Erythroblast (primary cell): ENCODE results near the gene SLC43A2.

Experiments used
- DNase-seq, 2 experiments: peaks; one replicate each; lab custom pipeline; 2025; lab: John Stamatoyannopoulos, UW
- GATA1 ChIP-seq: IDR thresholded peaks from 2 replicates; pipeline ENCODE4 v1.6.1; 2011; ENCODE audit warnings: low read depth, mild to moderate bottlenecking, control low read depth, low read length, moderate library complexity
- POLR2A ChIP-seq: IDR thresholded peaks from 2 replicates; pipeline ENCODE4 v1.6.1; 2011; ENCODE audit warnings: mild to moderate bottlenecking, low read length

The SLC43A2 gene

DNA sequence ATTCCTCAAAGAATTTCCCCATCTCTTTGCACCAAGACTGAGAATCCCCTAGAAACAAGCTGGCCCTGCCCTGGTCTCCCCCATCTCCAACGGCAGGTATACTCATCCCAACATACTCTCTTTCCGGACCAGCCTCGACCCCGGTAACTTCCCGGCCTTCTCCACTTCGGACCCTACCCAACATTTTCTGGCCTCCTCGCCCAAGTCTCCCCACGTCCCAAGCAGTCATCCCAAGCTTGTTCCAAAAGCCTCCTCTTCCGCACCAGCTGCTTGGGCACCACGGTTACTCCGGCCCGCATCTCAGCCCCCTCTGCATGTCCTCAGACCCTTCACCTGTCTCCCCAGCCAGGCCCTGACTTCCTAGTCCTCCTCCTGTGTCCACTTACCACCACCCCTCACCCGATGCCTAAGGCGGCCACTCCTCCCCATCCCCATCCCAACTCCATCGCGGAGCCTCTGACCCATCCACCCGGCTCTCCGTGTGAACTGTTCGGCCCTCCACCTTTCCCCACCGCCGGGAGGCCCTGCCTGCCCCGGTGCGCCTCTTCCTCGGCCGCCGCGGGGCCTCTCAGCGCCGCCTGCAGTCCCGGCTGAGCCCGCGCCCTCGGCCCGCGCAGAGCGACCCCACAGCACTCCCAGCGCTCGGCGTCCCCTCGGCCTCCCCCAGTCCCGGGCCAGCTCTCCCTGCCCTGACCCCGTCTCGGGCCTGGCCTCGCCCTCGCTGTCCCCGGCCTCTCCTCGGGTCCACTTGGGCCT, 67.0 kb downstream of the SLC43A2 start:
- peak; percentile 60 to 73 for DNase-seq
- TF ChIP-seq GATA1 (no peak), POLR2A (no peak)

DNA sequence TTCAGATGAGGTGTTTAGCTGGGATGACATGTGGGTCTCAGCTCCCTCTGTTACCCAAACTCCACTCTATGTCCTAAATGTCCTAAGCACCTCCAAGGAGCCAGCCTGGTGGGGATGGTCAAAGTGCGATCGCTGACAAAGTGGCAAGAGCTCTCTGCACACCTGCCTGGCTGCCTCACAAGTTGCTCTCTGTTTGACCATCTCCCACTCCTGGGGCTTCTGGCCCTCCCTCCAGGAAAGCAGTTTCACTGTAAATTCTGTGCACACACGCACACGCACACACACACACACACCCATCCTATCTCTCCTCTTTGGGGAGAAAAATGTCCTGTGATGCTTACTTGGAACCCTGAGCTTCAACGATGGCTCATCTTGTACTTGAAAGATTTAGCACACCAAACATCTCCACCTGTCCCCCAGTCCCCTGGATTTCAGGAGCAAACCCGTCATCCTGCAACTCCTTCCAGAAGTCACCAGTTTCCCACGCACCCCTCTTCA, 67.7 kb downstream of the SLC43A2 start:
- no peak for TF ChIP-seq POLR2A
- no peak for TF ChIP-seq GATA1
- DNase-seq, result peak in 1 of 2 experiments; percentile 31

DNA sequence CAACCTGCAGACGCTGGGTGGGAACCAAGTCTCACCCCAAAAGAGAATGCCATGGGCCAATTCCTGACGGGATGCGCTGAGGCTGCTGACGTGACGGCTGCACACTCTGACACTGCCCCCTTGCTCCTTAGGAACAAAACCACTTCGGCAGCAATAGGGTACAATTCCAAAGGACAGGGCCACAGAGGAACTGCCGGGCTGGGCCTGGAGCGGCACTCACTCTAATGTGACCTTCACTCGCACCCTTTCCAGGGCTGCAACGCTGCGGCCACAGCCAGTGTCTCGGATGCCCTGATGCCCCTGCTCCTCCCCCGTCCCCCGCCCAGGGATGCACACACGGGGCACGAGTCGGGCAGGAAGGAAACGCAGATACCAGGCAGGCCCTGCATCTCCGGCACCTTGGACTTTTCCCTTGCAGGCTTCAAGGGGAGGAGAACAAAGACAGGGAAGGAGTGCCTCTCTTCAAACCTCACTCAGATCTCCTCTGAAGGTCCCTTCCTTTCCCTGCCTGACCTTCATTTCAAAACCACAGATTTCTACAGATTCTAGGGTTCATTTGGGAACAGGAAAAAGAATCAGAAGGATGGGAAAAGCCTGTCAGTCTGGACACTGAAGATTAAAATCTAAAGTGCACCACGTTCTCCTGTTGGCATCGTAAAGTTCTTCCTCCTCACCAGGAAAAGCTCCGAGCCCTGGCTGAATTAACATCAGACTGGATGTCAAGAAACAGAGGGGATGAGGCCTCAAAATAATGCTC, 68.4 kb downstream of the SLC43A2 start:
- DNase-seq, result no peak
- no peak for TF ChIP-seq POLR2A
- TF ChIP-seq GATA1, result no peak

DNA sequence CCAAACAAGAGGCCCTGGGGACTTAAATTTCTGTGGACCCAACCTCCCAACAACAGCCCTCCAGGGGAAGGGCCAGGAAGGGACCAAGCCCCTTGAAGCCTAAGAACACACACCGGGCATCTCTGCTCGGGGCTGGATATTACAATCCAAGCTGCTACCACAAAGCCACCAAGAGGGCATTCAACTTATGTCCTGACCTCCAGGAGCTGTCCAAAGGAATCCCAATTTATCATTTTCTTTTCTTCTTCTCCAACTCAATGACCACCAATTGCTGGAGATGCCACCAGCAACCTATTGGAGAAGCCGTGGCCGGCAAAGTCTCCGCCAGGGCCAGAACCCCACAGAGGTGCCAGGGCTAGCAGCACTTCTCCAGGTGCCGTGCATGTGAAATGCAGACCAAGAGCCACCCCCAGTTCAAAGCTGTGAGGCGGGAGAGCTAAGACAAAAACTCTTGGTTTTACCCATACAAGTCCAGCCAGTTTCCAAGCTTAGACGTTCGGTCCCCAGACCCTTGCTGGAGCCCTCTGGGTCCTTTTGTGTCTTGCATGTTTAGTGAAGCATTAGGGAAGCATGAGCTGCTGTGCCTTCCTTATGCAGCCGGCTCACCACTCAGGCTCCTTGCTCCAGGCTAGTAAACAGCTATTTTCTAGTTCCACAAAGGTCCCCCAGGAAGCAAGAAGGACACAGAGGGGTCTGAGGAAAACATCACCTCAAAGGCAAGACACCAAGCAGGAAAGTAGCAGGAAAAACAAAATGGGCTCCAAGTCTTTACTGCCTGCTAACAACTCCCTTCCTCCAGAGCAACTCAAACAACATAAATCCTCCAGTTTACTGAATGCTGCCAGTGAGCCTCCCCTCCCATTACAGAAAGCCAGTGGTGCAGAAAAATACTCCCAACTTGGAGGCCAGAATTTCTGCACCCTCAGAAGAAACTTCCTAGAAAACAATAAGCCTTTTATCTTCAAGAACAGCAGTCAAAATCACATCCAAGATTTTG, 69.3 kb downstream of the SLC43A2 start:
- TF ChIP-seq GATA1 (no peak), POLR2A (no peak)
- DNase-seq, result no peak

DNA sequence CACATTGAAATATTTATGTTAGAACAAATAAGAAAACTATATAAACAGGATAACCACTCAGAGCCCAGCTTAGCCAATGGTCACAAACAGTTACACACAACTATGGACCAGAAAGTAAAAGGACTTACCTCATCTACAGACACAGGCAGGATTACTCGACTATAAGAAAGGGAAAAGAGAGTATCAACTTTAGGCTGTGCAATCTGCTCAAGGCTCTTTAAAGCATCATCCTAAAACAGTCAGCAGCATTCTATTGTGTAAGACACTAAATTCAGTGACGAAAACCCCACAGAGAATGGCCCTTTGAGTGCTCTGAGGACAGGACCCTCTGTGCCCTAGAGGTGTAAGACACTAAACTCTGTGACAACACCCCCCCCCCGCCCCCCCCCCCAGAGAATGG, 70.2 kb downstream of the SLC43A2 start:
- no peak for TF ChIP-seq POLR2A
- no peak for TF ChIP-seq GATA1
- DNase-seq, result no peak

DNA sequence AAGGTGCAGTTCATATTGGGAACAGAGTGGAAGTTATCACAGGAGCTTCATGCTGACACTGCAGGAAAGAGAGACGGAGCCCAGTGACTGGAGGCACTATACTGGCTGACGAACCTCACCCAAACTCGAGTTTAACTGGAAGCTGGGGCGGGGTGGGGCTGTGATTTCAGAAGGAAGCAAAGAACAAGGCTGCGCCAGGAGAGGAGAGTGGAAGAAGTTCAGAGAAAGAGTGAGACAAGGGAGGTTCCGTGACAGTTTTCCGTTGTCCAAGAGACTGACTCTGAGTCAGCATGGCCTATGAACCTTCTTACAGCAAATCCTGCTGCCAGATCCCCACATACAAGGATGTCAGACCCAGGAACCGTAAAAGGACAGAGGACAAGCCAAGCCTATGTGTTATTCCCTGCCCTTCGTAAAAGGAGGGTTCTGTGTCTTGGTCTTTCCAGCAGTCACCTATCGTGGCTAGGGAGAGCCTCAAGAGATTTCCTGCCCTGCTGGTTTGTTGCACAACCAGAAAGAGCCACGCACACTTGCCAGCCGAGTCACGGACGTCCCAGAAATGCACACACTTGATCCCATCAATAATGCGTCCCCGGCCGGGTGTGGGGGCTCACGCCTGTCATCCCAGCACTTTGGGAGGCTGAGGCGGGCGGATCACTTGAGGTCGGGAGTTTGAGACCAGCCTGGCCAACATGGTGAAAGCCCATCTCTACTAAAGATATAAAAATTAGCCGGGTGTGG, 71.1 kb downstream of the SLC43A2 start:
- TF ChIP-seq POLR2A (no peak), GATA1 (no peak)

DNA sequence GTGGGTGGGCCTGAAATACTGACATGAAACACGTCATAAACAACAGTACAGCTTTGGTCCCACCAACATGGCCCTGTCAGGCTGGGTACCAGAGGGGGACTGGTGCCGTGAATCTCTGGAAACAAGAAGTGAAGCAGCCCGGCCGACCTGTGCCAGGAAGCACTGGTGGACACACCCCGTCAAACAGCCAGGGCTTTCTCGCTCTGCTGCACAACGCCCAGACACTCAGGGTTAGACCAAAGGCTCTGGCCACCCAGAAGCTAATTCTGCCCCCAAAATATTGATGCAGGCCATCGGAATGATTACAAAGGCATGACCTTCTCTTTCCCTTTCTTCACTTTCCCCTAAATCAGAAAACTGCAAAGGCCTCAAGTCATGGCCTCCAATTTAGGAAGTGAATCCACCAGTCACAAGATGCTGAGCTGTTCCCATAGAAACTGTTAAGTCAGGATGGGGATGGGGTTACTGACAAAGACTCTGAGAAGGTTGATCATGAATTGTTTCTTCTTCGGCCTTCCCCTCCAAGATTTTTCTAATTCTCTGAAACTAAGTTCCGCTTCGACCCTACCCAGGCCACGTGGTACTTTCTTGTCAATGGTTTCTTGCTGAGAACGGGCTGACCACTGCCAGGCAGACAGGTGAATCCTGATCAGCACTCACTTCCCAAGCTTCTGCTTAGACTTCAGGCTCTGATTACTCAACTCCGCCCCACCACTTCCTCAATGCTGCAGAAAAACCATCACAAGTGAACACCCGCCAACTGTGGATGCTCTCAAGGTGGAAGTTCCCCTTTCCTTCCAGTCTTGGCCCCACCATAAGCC, 72.8 kb downstream of the SLC43A2 start:
- no peak for TF ChIP-seq GATA1
- DNase-seq, result no peak

More for the DNA sequence above, 71.1 kb downstream of the SLC43A2 start:
- no peak for DNase-seq

DNA sequence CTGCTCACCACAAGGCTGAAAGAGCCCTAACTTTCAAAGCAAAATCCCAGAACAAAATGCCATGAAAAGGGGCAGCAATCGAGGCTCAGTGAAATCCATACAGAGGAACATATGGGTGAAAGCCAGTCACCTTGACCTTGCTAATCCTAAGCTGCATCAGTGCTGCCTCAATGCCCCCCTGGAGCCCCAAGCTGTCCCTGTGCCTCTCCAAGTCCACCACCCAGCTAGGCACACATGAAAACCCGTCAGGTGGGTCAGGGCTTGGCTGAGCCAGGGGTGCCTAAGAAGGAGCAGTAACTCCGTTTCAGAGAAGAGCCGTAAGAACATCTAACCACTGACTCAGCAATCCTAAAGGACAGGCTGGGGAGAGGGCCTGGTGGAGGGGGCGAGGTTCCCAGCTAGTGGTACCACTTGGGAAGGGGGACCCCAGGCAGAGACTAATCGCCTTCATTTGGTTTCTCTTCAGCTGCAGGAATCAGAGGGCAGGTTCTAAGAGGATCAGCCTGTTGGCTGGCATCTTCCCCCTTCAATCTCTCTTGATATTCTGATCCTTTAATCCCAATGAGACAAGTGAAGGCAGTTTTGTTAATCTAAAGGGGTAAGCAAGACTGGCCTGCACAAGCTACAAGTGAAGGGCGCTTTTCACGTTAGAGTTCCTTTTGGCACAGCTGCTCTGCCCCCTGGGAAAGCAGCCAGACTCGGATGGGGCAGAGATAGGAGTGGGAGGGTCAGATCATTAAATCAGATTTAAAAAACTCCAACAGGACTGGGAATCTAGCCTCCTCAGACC, 73.7 kb downstream of the SLC43A2 start:
- TF ChIP-seq POLR2A (no peak), GATA1 (no peak)
- DNase-seq, result no peak

DNA sequence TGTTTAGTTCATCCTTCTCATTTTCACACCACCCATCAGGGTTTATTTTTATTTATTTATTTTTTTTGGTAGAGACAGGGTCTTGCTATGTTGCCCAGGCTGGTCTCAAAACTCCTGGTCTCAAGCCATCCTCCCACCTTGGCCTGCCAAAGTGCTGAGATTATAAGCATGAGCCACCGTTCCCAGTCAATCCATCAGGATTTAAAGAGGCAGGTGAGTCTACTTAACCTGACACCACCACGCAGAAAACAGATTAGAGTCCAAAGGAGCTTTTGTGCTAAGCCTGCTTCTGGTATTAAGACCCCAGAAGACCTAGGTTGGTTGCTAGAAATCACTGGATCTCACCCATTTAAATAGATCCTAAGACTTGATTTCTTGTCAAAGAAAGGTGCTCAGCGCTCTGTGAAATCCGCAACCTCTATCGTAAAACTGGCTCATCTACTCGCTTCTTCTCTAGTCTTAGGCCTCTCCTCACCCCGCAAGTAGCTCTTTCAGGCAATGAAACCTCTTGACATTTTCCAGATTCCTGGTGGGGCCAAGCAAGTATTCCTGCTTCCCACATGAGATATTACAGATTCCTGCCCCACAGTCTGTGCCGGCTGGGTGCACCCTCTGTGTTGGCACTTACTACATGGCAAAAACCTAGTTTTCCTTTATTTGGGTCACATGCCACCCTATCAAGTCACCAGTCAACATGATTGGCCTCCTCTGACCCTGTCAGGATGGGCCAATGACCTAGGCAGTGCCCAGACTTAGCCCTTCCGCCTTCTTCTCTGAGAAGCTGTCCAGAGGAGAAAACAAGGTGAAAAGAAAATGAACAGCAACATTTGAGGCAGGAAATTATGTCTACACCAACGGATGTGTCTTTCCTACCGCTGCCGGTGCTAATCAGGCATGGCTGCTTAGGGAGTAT, 75.0 kb downstream of the SLC43A2 start:
- no peak for TF ChIP-seq POLR2A
- TF ChIP-seq GATA1, result no peak
- no peak for DNase-seq

DNA sequence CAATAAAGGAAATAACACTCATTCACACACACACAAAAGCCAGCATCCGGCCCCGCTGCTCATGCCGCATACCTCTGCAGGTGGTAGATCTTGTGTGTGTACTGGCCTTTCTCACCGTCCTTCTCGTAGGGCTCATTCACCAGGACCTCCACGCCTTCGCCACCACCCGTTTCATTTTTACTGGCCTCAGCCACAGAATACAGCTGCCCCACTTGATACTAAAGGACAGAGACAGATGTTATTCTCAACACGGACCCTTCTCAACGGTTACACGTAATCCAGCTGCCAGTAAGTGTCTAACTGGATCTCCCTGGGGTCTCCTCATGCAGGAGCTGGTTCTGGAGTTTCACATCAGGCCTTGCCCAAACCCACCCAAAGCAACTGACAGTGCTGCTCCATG, 75.7 kb downstream of the SLC43A2 start:
- TF ChIP-seq POLR2A, result no peak
- no peak for TF ChIP-seq GATA1
- DNase-seq, result no peak
